IMR-90 (cell line): Measurements from ENCODE around the gene OR9A4. TPM values are rescaled to one million over a fixed set of nuclear protein-coding genes. Genes with fewer than 3 reads are reported as not detected.

Experiments
- ATAC-seq: fragments of 200-7000 bp; cut with Tn5 transposase; 2 replicates; pipeline ENCODE4 v1.9.1; 2020; ENCODE audit warnings: low read depth, mild to moderate bottlenecking, moderate library complexity
- BruUV-seq: library from RNA; stranded (reverse); fragments of 400-500 nt; replicated peaks from 2 replicates; lab custom pipeline; 2021; lab: Mats Ljungman, UMichigan
- CTCF ChIA-PET: fragments of 300-600 bp; formaldehyde crosslinking; extraction: SDS; loops from one replicate; lab custom pipeline; 2021; ENCODE audit warnings: antibody characterized with exemption; lab: Yijun Ruan, JAX
- POLR2A ChIA-PET: fragments of 300-600 bp; sonication (Branson Sonifier 250); formaldehyde crosslinking; loops from one replicate; lab custom pipeline; 2022; ENCODE audit warnings: antibody characterized with exemption; ENCODE audit not compliant: unreplicated experiment; lab: Charles Lee
- DNase-seq: peaks from one replicate; pipeline ENCODE4 v3.0.0; 2013
- H2AFZ ChIP-seq: replicated peaks from 2 replicates; pipeline ENCODE3; 2013; ENCODE audit warnings: low read length, mild to moderate bottlenecking; ENCODE audit not compliant: poor library complexity
- H2AK5ac ChIP-seq: 2 replicates; pipeline ENCODE4 v1.6.1; 2013; ENCODE audit warnings: low read depth, low read length, inconsistent platforms
- H2AK9ac ChIP-seq: replicated peaks from 2 replicates; pipeline ENCODE3; 2013; ENCODE audit warnings: mild to moderate bottlenecking, low read depth, low read length, moderate library complexity; ENCODE audit not compliant: poor library complexity
- H2BK120ac ChIP-seq: 2 replicates; pipeline ENCODE4 v1.6.1; 2013; ENCODE audit warnings: low read depth, low read length, inconsistent platforms
- H2BK15ac ChIP-seq: 3 replicates; pipeline ENCODE4 v1.6.1; 2013; ENCODE audit warnings: low read depth, low read length, inconsistent platforms
- H2BK20ac ChIP-seq: 2 replicates; pipeline ENCODE4 v1.6.1; 2013; ENCODE audit warnings: low read depth, mild to moderate bottlenecking, inconsistent platforms, low read length, moderate library complexity
- H2BK5ac ChIP-seq: 2 replicates; pipeline ENCODE4 v1.6.1; 2013; ENCODE audit warnings: mild to moderate bottlenecking, low read depth, low read length, inconsistent platforms; ENCODE audit not compliant: poor library complexity, severe bottlenecking
- H3K14ac ChIP-seq: replicated peaks from 2 replicates; pipeline ENCODE4 v1.6.1; 2013; ENCODE audit warnings: low read depth, low read length, inconsistent platforms
- H3K18ac ChIP-seq: 2 replicates; pipeline ENCODE4 v1.6.1; 2013; ENCODE audit warnings: low read depth, low read length, control low read depth
- H3K23ac ChIP-seq: 2 replicates; pipeline ENCODE4 v1.6.1; 2013; ENCODE audit warnings: low read depth, low read length, inconsistent platforms
- H3K27ac ChIP-seq: 2 replicates; pipeline ENCODE4 v1.5.1; 2013; ENCODE audit warnings: mild to moderate bottlenecking, control low read depth, low read length; ENCODE audit not compliant: insufficient read depth
- H3K27me3 ChIP-seq: 2 replicates; pipeline ENCODE4 v1.6.1; 2013; ENCODE audit warnings: low read length; ENCODE audit not compliant: control insufficient read depth, insufficient read depth
- H3K36me3 ChIP-seq: 2 replicates; pipeline ENCODE4 v1.6.1; 2013; ENCODE audit warnings: low read length, mixed read lengths; ENCODE audit not compliant: control insufficient read depth, insufficient read depth
- H3K4ac ChIP-seq: 2 replicates; pipeline ENCODE4 v1.6.1; 2013; ENCODE audit warnings: low read depth, low read length, inconsistent platforms
- H3K4me1 ChIP-seq: 2 replicates; pipeline ENCODE4 v1.6.1; 2013; ENCODE audit warnings: low read length, mixed read lengths; ENCODE audit not compliant: control insufficient read depth, insufficient read depth
- H3K4me2 ChIP-seq: 2 replicates; pipeline ENCODE4 v1.6.1; 2013; ENCODE audit warnings: low read depth, mild to moderate bottlenecking, control low read depth, low read length, moderate library complexity
- H3K4me3 ChIP-seq: 2 replicates; pipeline ENCODE4 v1.5.1; 2013; ENCODE audit warnings: low read depth, mild to moderate bottlenecking, control low read depth, low read length, moderate library complexity; ENCODE audit not compliant: insufficient read depth
- H3K56ac ChIP-seq: 2 replicates; pipeline ENCODE4 v1.6.1; 2013; ENCODE audit warnings: low read length, inconsistent platforms; ENCODE audit not compliant: insufficient read depth; ENCODE audit errors: extremely low read depth
- H3K79me1 ChIP-seq, 2 experiments: 2 replicates each; pipeline ENCODE4 v1.6.1; 2013; ENCODE audit warnings: low read length in 2 of 2, inconsistent platforms in 1 of 2, low read depth in 1 of 2
- H3K9ac ChIP-seq: 2 replicates; pipeline ENCODE4 v1.6.1; 2013; ENCODE audit warnings: low read depth, low read length, control low read depth
- H3K9me1 ChIP-seq: 2 replicates; pipeline ENCODE4 v1.6.1; 2013; ENCODE audit warnings: low read length, inconsistent platforms; ENCODE audit not compliant: insufficient read depth
- H3K9me3 ChIP-seq: 2 replicates; pipeline ENCODE4 v1.6.1; 2013; ENCODE audit warnings: low read length; ENCODE audit not compliant: control insufficient read depth, insufficient read depth
- H4K20me1 ChIP-seq: 2 replicates; pipeline ENCODE4 v1.6.1; 2013; ENCODE audit warnings: low read length, inconsistent platforms; ENCODE audit not compliant: insufficient read depth
- H4K5ac ChIP-seq: 2 replicates; pipeline ENCODE4 v1.6.1; 2013; ENCODE audit warnings: mild to moderate bottlenecking, low read depth, low read length, control low read depth
- H4K8ac ChIP-seq, 2 experiments: 2 replicates each; pipeline ENCODE4 v1.6.1; 2013; ENCODE audit warnings: low read depth in 2 of 2, low read length in 2 of 2, control low read depth in 1 of 2, inconsistent platforms in 1 of 2
- H4K91ac ChIP-seq: 2 replicates; pipeline ENCODE4 v1.6.1; 2013; ENCODE audit warnings: low read depth, low read length, inconsistent platforms; ENCODE audit not compliant: insufficient read depth
- WGBS, 2 experiments: methylation state at CpG; one replicate each; pipeline versions ENCODE4 v1.1.5 to v1.1.7; 2013; ENCODE audit warnings: missing lambda C conversion rate in 2 of 2; ENCODE audit not compliant: insufficient read length in 1 of 2; ENCODE audit errors: extremely low coverage in 2 of 2; 5-methylcytosine and 5-hydroxymethylcytosine counted together
- dilution Hi-C: fragments of 300-500 bp; cut with HindIII; formaldehyde crosslinking; loops from one replicate; pipeline ENCODE4 v1.14.3; 2018; ENCODE audit warnings: low sequenced_read_pairs; ENCODE audit not compliant: unreplicated experiment
- in situ Hi-C: fragments of 300-500 bp; cut with MboI; formaldehyde crosslinking; loops from 3 replicates; pipeline ENCODE4 v1.14.3; 2019; ENCODE audit warnings: low sequenced_read_pairs, inconsistent platforms, mixed read lengths
- intact Hi-C: fragments of 100-400 bp; cut with micrococcal nuclease; formaldehyde crosslinking; loops from 2 replicates; pipeline ENCODE4 v1.10.0; 2022
- polyA plus RNA-seq, 3 experiments: library from polyadenylated mRNA; depleted of rRNA; stranded (reverse); fragments of >200 nt; gene quantifications; 2 replicates each; pipeline ENCODE4 v1.2.3, GENCODE V29; 2012; ENCODE audit warnings: low replicate concordance in 1 of 3
- total RNA-seq: library from RNA; depleted of rRNA; stranded (reverse); fragments of >200 nt; gene quantifications from 2 replicates; pipeline ENCODE4 v1.2.3, GENCODE V29; 2012
- TF ChIP-seq, protein P1 (sequence below): fragments of 150-350 bp; IDR thresholded peaks from 2 replicates; pipeline ENCODE4 v1.6.1; 2017; ENCODE audit warnings: mild to moderate bottlenecking, antibody characterized with exemption, low read length, low read depth

OR9A4 gene
- total and polyA plus RNA-seq, 2 of the 4 experiments (the other 2 are of a cell fraction): not detected

DNA sequence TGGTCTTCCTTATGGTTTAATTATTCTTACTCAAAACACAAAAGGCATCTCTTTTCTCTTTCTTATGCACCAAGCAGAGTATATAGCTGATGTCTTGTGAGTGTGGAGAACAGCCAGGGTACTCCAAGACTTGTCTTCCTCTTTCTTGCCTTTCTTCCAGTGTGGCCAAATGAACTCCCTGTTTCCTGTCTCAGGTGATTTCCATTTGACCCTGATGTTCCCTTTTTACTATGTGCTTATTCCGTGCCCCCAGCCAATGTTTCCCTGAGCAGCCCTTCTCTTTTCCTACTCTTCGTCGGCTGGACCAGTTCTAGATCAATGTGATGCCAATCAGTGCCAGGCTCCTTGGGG, 12.6 kb downstream of the OR9A4 start:
- in situ Hi-C loops: no loop called here
- no peaks in the 10 kb centered on the region for H3K79me1 ChIP-seq
- no peak overlapping the region for H3K23ac ChIP-seq
- no peak overlapping the region for H3K4me2 ChIP-seq
- H4K91ac ChIP-seq: no peak overlapping the region
- H3K56ac ChIP-seq: no peak overlapping the region
- no peak overlapping the region for H4K5ac ChIP-seq
- no peak overlapping the region for H2BK20ac ChIP-seq
- intact Hi-C loops: no loop called here
- H3K18ac ChIP-seq: no peak overlapping the region
- no peaks in the 10 kb centered on the region for H4K20me1 ChIP-seq
- ChIA-PET POLR2A (no interaction called here), CTCF (no interaction called here)
- 20% methylated on average over 1 of the region's 3 CpGs; no CpG with 5 or more reads in 1 of the 2 experiments for WGBS, 2 experiments
- no peak overlapping the region for H3K14ac ChIP-seq
- no peaks in the 10 kb centered on the region for H3K4me1 ChIP-seq
- no peak overlapping the region for H4K8ac ChIP-seq
- no peak overlapping the region for H3K9ac ChIP-seq
- no peak overlapping the region for H3K4ac ChIP-seq
- BruUV-seq: no TSS peak
- no peaks in the 10 kb centered on the region for H3K9me1 ChIP-seq
- H2AK9ac ChIP-seq: no peak overlapping the region
- DNase-seq (no peak), ATAC-seq (no peak)
- H3K36me3 ChIP-seq: no peaks in the 10 kb centered on the region
- no peaks in the 10 kb centered on the region for H3K27me3 ChIP-seq
- no peak overlapping the region for H2AFZ ChIP-seq
- H2BK15ac ChIP-seq: no peak overlapping the region
- no peak overlapping the region for H2BK5ac ChIP-seq
- H3K27ac ChIP-seq: no peak overlapping the region
- TF ChIP-seq, protein P1, sequence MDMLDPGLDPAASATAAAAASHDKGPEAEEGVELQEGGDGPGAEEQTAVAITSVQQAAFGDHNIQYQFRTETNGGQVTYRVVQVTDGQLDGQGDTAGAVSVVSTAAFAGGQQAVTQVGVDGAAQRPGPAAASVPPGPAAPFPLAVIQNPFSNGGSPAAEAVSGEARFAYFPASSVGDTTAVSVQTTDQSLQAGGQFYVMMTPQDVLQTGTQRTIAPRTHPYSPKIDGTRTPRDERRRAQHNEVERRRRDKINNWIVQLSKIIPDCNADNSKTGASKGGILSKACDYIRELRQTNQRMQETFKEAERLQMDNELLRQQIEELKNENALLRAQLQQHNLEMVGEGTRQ: no peak
- H3K9me3 ChIP-seq: peaks cover 9% of the 10 kb centered on the region
- H2BK120ac ChIP-seq: no peak overlapping the region
- no peak overlapping the region for H2AK5ac ChIP-seq
- dilution Hi-C loops: no loop called here
- H3K4me3 ChIP-seq: no peak overlapping the region
